Hepatocyte (in vitro differentiated cells): ENCODE results near the gene SYNE2. TPM values are rescaled to one million over a fixed set of nuclear protein-coding genes. Genes with fewer than 3 reads are reported as not detected.
"Not testable (repeated sequence)": the region's sequence is repeated elsewhere in the genome, so short reads cannot be mapped to it uniquely, and the experiment has no call there.

Experiments used
- DNase-seq: peaks from one replicate; pipeline ENCODE4 v3.0.0-alpha.2; 2016; ENCODE audit warnings: low spot score
- H2AFZ ChIP-seq: fragments of 200-600 bp; sonication (generic); 2 replicates; pipeline ENCODE4 v1.6.0; 2016; ENCODE audit warnings: antibody characterized with exemption, mild to moderate bottlenecking
- H3K27ac ChIP-seq: fragments of 200-600 bp; sonication (generic); 2 replicates; pipeline ENCODE4 v1.5.1; 2016; ENCODE audit warnings: mild to moderate bottlenecking
- H3K27me3 ChIP-seq: fragments of 200-600 bp; sonication (generic); 2 replicates; pipeline ENCODE4 v1.6.1; 2016
- H3K36me3 ChIP-seq: fragments of 200-600 bp; sonication (generic); replicated peaks from 2 replicates; pipeline ENCODE4 v1.5.1; 2016; ENCODE audit warnings: low read depth; ENCODE audit not compliant: insufficient read depth
- H3K4me1 ChIP-seq: fragments of 200-600 bp; sonication (generic); 2 replicates; pipeline ENCODE4 v1.5.1; 2016; ENCODE audit warnings: mild to moderate bottlenecking, moderate library complexity; ENCODE audit not compliant: insufficient read depth
- H3K4me2 ChIP-seq: fragments of 200-600 bp; sonication (generic); 2 replicates; pipeline ENCODE4 v1.6.0; 2016
- H3K4me3 ChIP-seq: fragments of 200-600 bp; sonication (generic); 2 replicates; pipeline ENCODE4 v1.5.1; 2016; ENCODE audit warnings: mild to moderate bottlenecking
- H3K79me2 ChIP-seq: fragments of 200-600 bp; sonication (generic); 2 replicates; pipeline ENCODE4 v1.6.0; 2017; ENCODE audit warnings: mild to moderate bottlenecking
- H3K9me2 ChIP-seq: fragments of 200-600 bp; sonication (generic); replicated peaks from 2 replicates; pipeline ENCODE4 v1.6.0; 2017; ENCODE audit warnings: mild to moderate bottlenecking; ENCODE audit not compliant: insufficient read depth
- H3K9me3 ChIP-seq: fragments of 200-600 bp; sonication (generic); 2 replicates; pipeline ENCODE4 v1.5.1; 2016; ENCODE audit warnings: low read depth, mild to moderate bottlenecking
- H4K20me1 ChIP-seq: fragments of 200-600 bp; sonication (generic); 2 replicates; pipeline ENCODE4 v1.6.0; 2016; ENCODE audit warnings: mild to moderate bottlenecking; ENCODE audit not compliant: insufficient read depth, poor library complexity, severe bottlenecking
- EZH2 ChIP-seq: fragments of 200-600 bp; sonication (generic); IDR thresholded peaks from 2 replicates; pipeline ENCODE4 v1.6.1; 2016; ENCODE audit warnings: antibody characterized with exemption, mild to moderate bottlenecking, borderline replicate concordance
- EZH2phosphoT487 ChIP-seq: fragments of 200-600 bp; sonication (generic); IDR thresholded peaks from one replicate; pipeline ENCODE4 v1.6.1; 2018; ENCODE audit warnings: antibody characterized with exemption, mild to moderate bottlenecking, low read depth, moderate library complexity; ENCODE audit not compliant: unreplicated experiment, severe bottlenecking
- WGBS: methylation state at CpG from one replicate; pipeline ENCODE4 v1.1.6; 2016; ENCODE audit warnings: low lambda C conversion rate; ENCODE audit errors: missing lambda C conversion rate; 5-methylcytosine and 5-hydroxymethylcytosine counted together
- polyA plus RNA-seq: library from polyadenylated mRNA; unstranded; fragments of >200 nt; fragmentation: Nextera tagmentation; extraction: Ambion mirVana; gene quantifications from 2 replicates; pipeline ENCODE4 v1.2.1, GENCODE V29; 2016
- total RNA-seq: library from RNA; depleted of rRNA; stranded (reverse); fragments of >200 nt; gene quantifications from 2 replicates; pipeline ENCODE4 v1.2.3, GENCODE V29; 2014
- TF ChIP-seq, protein P1 (sequence below): fragments of 200-600 bp; sonication (generic); IDR thresholded peaks from 2 replicates; pipeline ENCODE4 v1.5.1; 2016; ENCODE audit warnings: antibody characterized with exemption, mild to moderate bottlenecking; ENCODE audit not compliant: poor library complexity

The SYNE2 gene
- total and polyA plus RNA-seq, 2 experiments from 2014 or later = 21.0 to 58.6 TPM

DNA sequence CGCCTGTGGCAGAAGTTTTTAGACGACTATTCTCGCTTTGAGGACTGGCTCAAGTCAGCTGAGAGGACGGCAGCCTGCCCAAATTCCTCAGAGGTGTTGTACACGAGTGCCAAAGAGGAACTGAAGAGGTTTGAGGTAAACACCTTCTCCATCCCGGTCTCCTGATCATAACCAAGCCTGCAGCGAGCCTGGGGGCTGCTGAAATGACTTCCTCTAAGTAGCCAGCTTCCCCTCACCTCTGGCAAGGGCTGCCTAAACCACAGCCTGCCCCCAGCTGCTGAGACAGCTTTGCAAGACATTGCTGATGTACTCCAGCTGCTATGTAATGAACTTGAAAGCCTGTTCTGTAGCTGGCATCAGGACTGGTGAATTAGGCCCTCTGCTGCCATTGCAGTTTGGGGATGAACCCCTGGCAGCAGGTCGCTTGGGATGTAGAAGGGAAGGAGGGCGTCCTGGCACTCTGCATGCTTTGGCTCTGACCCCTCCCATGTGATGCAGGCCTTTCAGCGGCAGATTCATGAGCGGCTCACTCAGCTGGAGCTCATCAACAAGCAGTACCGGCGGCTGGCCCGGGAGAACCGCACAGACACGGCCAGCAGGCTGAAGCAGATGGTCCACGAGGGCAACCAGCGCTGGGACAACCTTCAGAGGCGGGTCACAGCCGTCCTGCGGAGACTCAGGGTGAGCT, 356.8 kb downstream of the SYNE2 start:
- H3K4me1 ChIP-seq = peaks cover 14% of the 10 kb centered on the region
- no peak overlapping the region for H2AFZ ChIP-seq
- no peaks in the 10 kb centered on the region for H3K27me3 ChIP-seq
- H3K27ac ChIP-seq = no peak overlapping the region
- no peaks in the 10 kb centered on the region for H3K36me3 ChIP-seq
- H4K20me1 ChIP-seq = no peaks in the 10 kb centered on the region
- WGBS = 93% methylated on average over 19 of the region's 21 CpGs
- TF ChIP-seq, protein P1, sequence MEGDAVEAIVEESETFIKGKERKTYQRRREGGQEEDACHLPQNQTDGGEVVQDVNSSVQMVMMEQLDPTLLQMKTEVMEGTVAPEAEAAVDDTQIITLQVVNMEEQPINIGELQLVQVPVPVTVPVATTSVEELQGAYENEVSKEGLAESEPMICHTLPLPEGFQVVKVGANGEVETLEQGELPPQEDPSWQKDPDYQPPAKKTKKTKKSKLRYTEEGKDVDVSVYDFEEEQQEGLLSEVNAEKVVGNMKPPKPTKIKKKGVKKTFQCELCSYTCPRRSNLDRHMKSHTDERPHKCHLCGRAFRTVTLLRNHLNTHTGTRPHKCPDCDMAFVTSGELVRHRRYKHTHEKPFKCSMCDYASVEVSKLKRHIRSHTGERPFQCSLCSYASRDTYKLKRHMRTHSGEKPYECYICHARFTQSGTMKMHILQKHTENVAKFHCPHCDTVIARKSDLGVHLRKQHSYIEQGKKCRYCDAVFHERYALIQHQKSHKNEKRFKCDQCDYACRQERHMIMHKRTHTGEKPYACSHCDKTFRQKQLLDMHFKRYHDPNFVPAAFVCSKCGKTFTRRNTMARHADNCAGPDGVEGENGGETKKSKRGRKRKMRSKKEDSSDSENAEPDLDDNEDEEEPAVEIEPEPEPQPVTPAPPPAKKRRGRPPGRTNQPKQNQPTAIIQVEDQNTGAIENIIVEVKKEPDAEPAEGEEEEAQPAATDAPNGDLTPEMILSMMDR = no peak
- TF ChIP-seq EZH2 (no peak), EZH2phosphoT487 (no peak)
- no peak overlapping the region for H3K4me2 ChIP-seq
- no peaks in the 10 kb centered on the region for H3K9me3 ChIP-seq
- no peaks in the 10 kb centered on the region for H3K9me2 ChIP-seq
- no peaks in the 10 kb centered on the region for H3K79me2 ChIP-seq
- H3K4me3 ChIP-seq = no peak overlapping the region
- DNase-seq = no peak

DNA sequence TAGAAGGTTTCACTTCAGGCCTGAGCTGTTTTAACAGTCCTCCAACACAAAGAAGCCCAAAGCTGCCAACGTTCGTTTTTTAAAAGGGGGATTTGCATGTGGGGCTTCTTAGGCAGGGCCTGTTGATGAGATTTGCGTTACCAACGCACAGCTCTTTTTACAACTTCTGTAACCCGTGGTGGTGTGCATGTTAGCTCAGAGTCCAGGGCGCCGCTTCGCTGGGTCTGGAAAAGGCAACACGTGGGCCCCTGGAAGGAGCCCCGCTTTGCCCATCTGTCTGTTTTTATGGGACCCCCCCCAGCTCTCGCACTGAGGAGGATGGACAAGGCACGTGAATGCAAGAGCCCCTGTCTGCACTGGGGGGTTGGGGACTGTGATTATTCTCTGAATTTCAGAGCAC, 357.4 kb downstream of the SYNE2 start:
- Histone ChIP-seq H3K36me3 (no peaks in the 10 kb centered on the region), H3K79me2 (no peaks in the 10 kb centered on the region), H3K9me2 (no peaks in the 10 kb centered on the region), H3K4me2 (no peak overlapping the region), H3K4me1 (peaks cover 16% of the 10 kb centered on the region), H2AFZ (no peak overlapping the region), H3K27me3 (no peaks in the 10 kb centered on the region), H3K9me3 (no peaks in the 10 kb centered on the region), H3K4me3 (no peak overlapping the region), H4K20me1 (no peaks in the 10 kb centered on the region), H3K27ac (no peak overlapping the region)
- WGBS = 89% methylated on average over 12 of the region's 12 CpGs
- TF ChIP-seq EZH2 = no peak
- TF ChIP-seq EZH2phosphoT487 = no peak
- TF ChIP-seq, protein P1 = no peak
- DNase-seq = no peak

DNA sequence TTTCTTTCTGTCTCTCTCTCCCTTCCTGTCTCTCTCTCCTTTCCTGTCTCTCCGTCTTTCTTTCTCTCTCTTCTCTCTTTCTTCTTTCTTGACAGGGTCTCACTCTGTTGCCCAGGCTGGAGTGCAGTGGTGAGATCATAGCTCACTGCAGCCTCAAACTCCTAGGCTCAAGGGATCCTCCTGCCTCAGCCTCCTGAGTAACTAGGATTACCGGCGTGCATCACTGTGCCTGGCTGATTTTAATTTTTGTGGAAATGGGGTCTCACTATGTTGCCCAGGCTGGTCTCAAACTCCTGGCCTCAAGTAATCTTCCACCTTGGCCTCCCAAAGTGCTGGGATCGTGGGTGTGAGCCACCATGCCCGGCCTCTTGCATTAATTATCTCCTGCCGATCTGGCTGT, 358.1 kb downstream of the SYNE2 start:
- H3K4me2 ChIP-seq = not testable (repeated sequence)

DNA sequence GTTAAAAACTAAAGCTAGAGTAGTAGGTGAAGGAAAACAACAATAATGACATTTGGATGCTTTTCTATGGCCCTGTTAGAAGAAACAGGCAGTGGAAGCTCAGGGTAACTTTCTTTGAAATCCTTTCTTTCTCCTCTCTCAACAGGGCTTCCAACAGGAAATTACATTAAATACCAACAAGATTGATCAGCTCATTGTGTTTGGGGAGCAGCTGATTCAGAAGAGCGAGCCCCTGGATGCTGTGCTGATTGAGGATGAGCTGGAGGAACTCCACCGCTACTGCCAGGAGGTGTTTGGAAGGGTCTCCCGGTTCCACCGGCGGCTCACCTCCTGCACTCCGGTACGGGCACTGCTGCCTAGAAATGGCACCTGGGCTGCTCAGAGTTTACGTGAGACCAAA, 359.9 kb downstream of the SYNE2 start:
- Histone ChIP-seq H3K9me3 (no peaks in the 10 kb centered on the region), H3K4me2 (no peak overlapping the region), H2AFZ (no peak overlapping the region), H3K79me2 (no peaks in the 10 kb centered on the region), H3K27ac (peak overlapping the region; percentile 84), H3K27me3 (no peaks in the 10 kb centered on the region), H4K20me1 (no peaks in the 10 kb centered on the region), H3K4me3 (no peak overlapping the region), H3K36me3 (no peaks in the 10 kb centered on the region), H3K4me1 (peaks cover 16% of the 10 kb centered on the region), H3K9me2 (no peaks in the 10 kb centered on the region)
- DNase-seq = no peak
- 99% methylated on average over 8 of the region's 8 CpGs for WGBS
- no peak for TF ChIP-seq EZH2phosphoT487
- TF ChIP-seq, protein P1 = no peak
- TF ChIP-seq EZH2 = no peak

More for the DNA sequence above, 358.1 kb downstream of the SYNE2 start:
- not testable (repeated sequence) for H3K27me3 ChIP-seq, H3K79me2 ChIP-seq, H4K20me1 ChIP-seq, DNase-seq, H3K9me2 ChIP-seq, H3K27ac ChIP-seq, H2AFZ ChIP-seq, H3K4me3 ChIP-seq, H3K36me3 ChIP-seq, H3K9me3 ChIP-seq
- peaks cover 16% of the 10 kb centered on the region for H3K4me1 ChIP-seq
- 96% methylated on average over 6 of the region's 6 CpGs for WGBS
